Midbrain (tissue), 1 donor: ENCODE measurements around the gene FXYD7.
"Not testable (repeated sequence)": the region's sequence is repeated elsewhere in the genome, so short reads cannot be mapped to it uniquely, and the experiment has no call there.

ENCODE experiments used
- DNase-seq: peaks from one replicate; lab custom pipeline; 2025; lab: John Stamatoyannopoulos, UW

FXYD7 gene

GRCh38 chr19:35165200-35166058 is 22.4 kb downstream of the FXYD7 start:
- DNase-seq: no peak

- DNase-seq: no peak
Measured at GRCh38 chr19:35166100-35167063, 23.3 kb downstream of the FXYD7 start.

- DNase-seq: no peak
Measured at GRCh38 chr19:35167251-35168119, 24.4 kb downstream of the FXYD7 start.

GRCh38 chr19:35168196-35168595 is 25.1 kb downstream of the FXYD7 start:
- no peak for DNase-seq

- no peak for DNase-seq
Measured at GRCh38 chr19:35169221-35169995, 26.4 kb downstream of the FXYD7 start.

GRCh38 chr19:35170359-35171061 is 27.5 kb downstream of the FXYD7 start:
- DNase-seq: no peak

GRCh38 chr19:35171730-35172129 is 28.7 kb downstream of the FXYD7 start:
- DNase-seq: peak; percentile 1

- DNase-seq: no peak
Measured at GRCh38 chr19:35174226-35174625, 31.2 kb downstream of the FXYD7 start.

- DNase-seq: no peak
Measured at GRCh38 chr19:35176181-35176570, 33.1 kb downstream of the FXYD7 start.

GRCh38 chr19:35177377-35178274 is 34.6 kb downstream of the FXYD7 start:
- no peak for DNase-seq

- no peak for DNase-seq
Measured at GRCh38 chr19:35178701-35179100, 35.6 kb downstream of the FXYD7 start.

- no peak for DNase-seq
Measured at GRCh38 chr19:35179830-35180229, 36.8 kb downstream of the FXYD7 start.

GRCh38 chr19:35181387-35181786 is 38.3 kb downstream of the FXYD7 start:
- no peak for DNase-seq

- no peak for DNase-seq
Measured at GRCh38 chr19:35184267-35184666, 41.2 kb downstream of the FXYD7 start.

- no peak for DNase-seq
Measured at GRCh38 chr19:35184884-35185283, 41.8 kb downstream of the FXYD7 start.

- no peak for DNase-seq
Measured at GRCh38 chr19:35194012-35194984, 51.2 kb downstream of the FXYD7 start.

- DNase-seq: no peak
Measured at GRCh38 chr19:35195830-35196229, 52.8 kb downstream of the FXYD7 start.

- DNase-seq: not testable (repeated sequence)
Measured at GRCh38 chr19:35196861-35197260, 53.8 kb downstream of the FXYD7 start.
